Posterior cingulate gyrus (tissue), 11 donors: ENCODE data around the gene SRRT.
"Not testable (repeated sequence)": the region's sequence is repeated elsewhere in the genome, so short reads cannot be mapped to it uniquely, and the experiment has no call there.

Experiments used
- DNase-seq, 10 donors: peaks; one replicate each; pipeline versions ENCODE4 v3.0.0 to v3.0.0-alpha.2; 2020 to 2021; ENCODE audit warnings: mixed read lengths in 3 of 10
- intact Hi-C: fragments of 100-400 bp; cut with DNase I; formaldehyde crosslinking; loops from one replicate; pipeline ENCODE4 v1.15.1; 2023

The SRRT gene

GRCh38 chr7:100914879-100915447, 40.1 kb downstream of the SRRT start:
- intact Hi-C loops, result no loop called here
- peak in 1 of 10 donors; percentile 24 for DNase-seq

- intact Hi-C loops, DNase-seq: not testable (repeated sequence)
Observed at GRCh38 chr7:100919335-100919734, 44.4 kb downstream of the SRRT start.

GRCh38 chr7:100919779-100920437, 45.0 kb downstream of the SRRT start:
- DNase-seq, intact Hi-C loops: not testable (repeated sequence)

GRCh38 chr7:100921039-100921438, 46.1 kb downstream of the SRRT start:
- peak in 1 of 10 donors; percentile 30 for DNase-seq
- intact Hi-C loops, result no loop called here

GRCh38 chr7:100923616-100924015, 48.7 kb downstream of the SRRT start:
- intact Hi-C loops, DNase-seq: not testable (repeated sequence)

- no peak for DNase-seq
- intact Hi-C loops, result no loop called here
Observed at GRCh38 chr7:100929808-100930174, 54.9 kb downstream of the SRRT start.

GRCh38 chr7:100933734-100934133, 58.8 kb downstream of the SRRT start:
- intact Hi-C loops, result no loop called here
- no peak for DNase-seq

GRCh38 chr7:100935381-100935780, 60.5 kb downstream of the SRRT start:
- DNase-seq, intact Hi-C loops: not testable (repeated sequence)

GRCh38 chr7:100936167-100936566, 61.3 kb downstream of the SRRT start:
- DNase-seq, intact Hi-C loops: not testable (repeated sequence)
